NB4 (cell line): ENCODE results near the gene TINCR.

Experiments
- CTCF ChIP-seq: IDR thresholded peaks from one replicate; pipeline ENCODE4 v1.5.1; 2012; ENCODE audit warnings: low read depth, low read length
- MAX ChIP-seq: IDR thresholded peaks from 2 replicates; pipeline ENCODE4 v1.6.1; 2011; ENCODE audit warnings: low read depth, low read length
- MYC ChIP-seq: IDR thresholded peaks from 2 replicates; pipeline ENCODE4 v1.6.1; 2011; ENCODE audit warnings: low read depth, low read length
- POLR2A ChIP-seq: IDR thresholded peaks from 2 replicates; pipeline ENCODE4 v1.6.1; 2011; ENCODE audit warnings: mild to moderate bottlenecking; ENCODE audit not compliant: insufficient read length; ENCODE audit errors: extremely low read depth

- TF ChIP-seq CTCF = no peak
- no peak for TF ChIP-seq POLR2A
- TF ChIP-seq MAX = no peak
- TF ChIP-seq MYC = no peak
Measured at GRCh38 chr19:5545051-5545450, 22.7 kb downstream of the TINCR start.
